Stimulated activated CD8-positive, alpha-beta memory T cell treated with anti-CD3 and anti-CD28 coated beads, Interleukin-7, amount 100 ng/mL, for 48 hours (primary cell): ENCODE results near the gene MDM2.

Source experiments
- DNase-seq, 2 donors: peaks; one replicate each; pipeline ENCODE4 v3.0.0-alpha.2; 2020; ENCODE audit warnings: low read depth in 1 of 2; ENCODE audit errors: extremely low read depth in 1 of 2

The MDM2 gene

GRCh38 chr12:68870443-68870842 is 62.5 kb downstream of the MDM2 start:
- DNase-seq = no peak

GRCh38 chr12:68871396-68871795 is 63.4 kb downstream of the MDM2 start:
- no peak for DNase-seq

- no peak for DNase-seq
Observed at GRCh38 chr12:68871921-68872320, 63.9 kb downstream of the MDM2 start.

- DNase-seq = no peak
Observed at GRCh38 chr12:68873316-68873715, 65.3 kb downstream of the MDM2 start.

- DNase-seq = no peak
Observed at GRCh38 chr12:68876461-68876860, 68.5 kb downstream of the MDM2 start.

GRCh38 chr12:68877583-68877982 is 69.6 kb downstream of the MDM2 start:
- no peak for DNase-seq

- DNase-seq = no peak
Observed at GRCh38 chr12:68878283-68878682, 70.3 kb downstream of the MDM2 start.

GRCh38 chr12:68878846-68879245 is 70.9 kb downstream of the MDM2 start:
- no peak for DNase-seq

GRCh38 chr12:68880660-68881325 is 72.8 kb downstream of the MDM2 start:
- no peak for DNase-seq

GRCh38 chr12:68882251-68882964 is 74.4 kb downstream of the MDM2 start:
- no peak for DNase-seq

GRCh38 chr12:68883151-68883550 is 75.2 kb downstream of the MDM2 start:
- no peak for DNase-seq

- DNase-seq = no peak
Observed at GRCh38 chr12:68884251-68884650, 76.3 kb downstream of the MDM2 start.

GRCh38 chr12:68885381-68885780 is 77.4 kb downstream of the MDM2 start:
- DNase-seq = no peak

- DNase-seq = no peak
Observed at GRCh38 chr12:68886636-68887572, 78.9 kb downstream of the MDM2 start.

- no peak for DNase-seq
Observed at GRCh38 chr12:68887641-68888040, 79.7 kb downstream of the MDM2 start.

- DNase-seq = no peak
Observed at GRCh38 chr12:68888243-68888642, 80.3 kb downstream of the MDM2 start.

GRCh38 chr12:68890701-68891113 is 82.7 kb downstream of the MDM2 start:
- no peak for DNase-seq

GRCh38 chr12:68891141-68891540 is 83.2 kb downstream of the MDM2 start:
- no peak for DNase-seq

GRCh38 chr12:68893201-68893600 is 85.2 kb downstream of the MDM2 start:
- DNase-seq = no peak

- DNase-seq = no peak
Observed at GRCh38 chr12:68893741-68894140, 85.8 kb downstream of the MDM2 start.

GRCh38 chr12:68894276-68894855 is 86.4 kb downstream of the MDM2 start:
- DNase-seq = no peak
